ENCODE results near the gene CA11.

The CA11 gene

GRCh38 chr19:48645620-48646000 lies 377 bp downstream of the CA11 start:
- DNase-seq = no peak
- Histone ChIP-seq H3K27ac (peak overlapping the region; percentile 86 to 88), H3K4me3 (peak overlapping the region; percentile 57 to 64), H3K36me3 (no peaks in the 10 kb centered on the region), H3K4me1 (peaks cover 7 to 19% (median 14%) of the 10 kb centered on the region in 4 donors), H3K9me3 (no peaks in the 10 kb centered on the region), H3K27me3 (no peaks in the 10 kb centered on the region)
- TF ChIP-seq CTCF (IDR thresholded peaks at IDR 0.05) = no peak
- intact Hi-C loops (cut with DNase I; ENCODE audit: low total_unique reads) = loop anchor here (10.0 kb wide), 2 partner anchors 189 to 349 kb away; partner anchors contain the start of genes GYS1, HSD17B14 and RUVBL2

- no peak for TF ChIP-seq CTCF (IDR thresholded peaks at IDR 0.05)
- Histone ChIP-seq H3K27ac (peak overlapping the region; percentile 86 to 88), H3K4me3 (peak overlapping the region; percentile 57 to 64), H3K36me3 (no peaks in the 10 kb centered on the region), H3K4me1 (peaks cover 7 to 19% (median 14%) of the 10 kb centered on the region in 4 donors), H3K9me3 (no peaks in the 10 kb centered on the region), H3K27me3 (no peaks in the 10 kb centered on the region)
- intact Hi-C loops (cut with DNase I; ENCODE audit: low total_unique reads) = loop anchor here (10.0 kb wide), 2 partner anchors 190 to 350 kb away; partner anchors contain the start of genes GYS1, HSD17B14 and RUVBL2
- DNase-seq = peak; percentile 85 to 90
Measured at GRCh38 chr19:48644839-48645619, 958 bp downstream of the CA11 start.

GRCh38 chr19:48644355-48644754 lies 1.6 kb downstream of the CA11 start:
- no peak for DNase-seq
- Histone ChIP-seq H3K9me3 (no peaks in the 10 kb centered on the region), H3K36me3 (no peaks in the 10 kb centered on the region), H3K27ac (no peak overlapping the region), H3K27me3 (no peaks in the 10 kb centered on the region), H3K4me3 (peak overlapping the region; percentile 57 to 64), H3K4me1 (peaks cover 7 to 19% (median 17%) of the 10 kb centered on the region in 4 donors)
- no peak for TF ChIP-seq CTCF (IDR thresholded peaks at IDR 0.05)
- intact Hi-C loops (cut with DNase I; ENCODE audit: low total_unique reads) = loop anchor here (10.0 kb wide), 2 partner anchors 190 to 350 kb away; partner anchors contain the start of genes GYS1, HSD17B14 and RUVBL2

DNA sequence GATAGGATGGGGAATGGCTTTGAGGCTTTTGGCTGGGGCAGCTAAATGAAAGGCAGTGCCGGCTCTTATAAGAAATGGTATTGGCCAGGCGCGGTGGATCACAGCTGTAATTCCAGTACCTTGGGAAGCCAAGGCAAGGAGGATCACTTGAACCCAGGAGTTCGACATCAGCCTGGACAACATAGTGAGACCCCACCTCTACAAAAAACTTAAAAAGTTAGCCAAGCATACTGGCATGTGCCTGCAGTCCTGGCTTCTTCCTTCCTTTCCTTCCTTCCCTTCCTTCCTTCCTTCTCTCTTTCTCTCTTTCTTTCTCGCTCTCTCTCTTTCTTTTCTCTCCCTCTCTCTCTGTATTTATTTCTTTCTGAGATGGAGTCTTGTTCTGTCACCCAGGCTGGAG lies 3.1 kb downstream of the CA11 start:
- Histone ChIP-seq H3K36me3 (no peaks in the 10 kb centered on the region), H3K27ac (no peak overlapping the region), H3K9me3 (no peaks in the 10 kb centered on the region), H3K4me3 (no peak overlapping the region), H3K4me1 (peaks cover 12 to 27% (median 23%) of the 10 kb centered on the region in 4 donors), H3K27me3 (no peaks in the 10 kb centered on the region)
- no peak for TF ChIP-seq CTCF (IDR thresholded peaks at IDR 0.05)
- intact Hi-C loops (cut with DNase I; ENCODE audit: low total_unique reads) = loop anchor here (10.0 kb wide), 2 partner anchors 192 to 352 kb away; partner anchors contain the start of genes GYS1, HSD17B14 and RUVBL2
- DNase-seq = no peak

DNA sequence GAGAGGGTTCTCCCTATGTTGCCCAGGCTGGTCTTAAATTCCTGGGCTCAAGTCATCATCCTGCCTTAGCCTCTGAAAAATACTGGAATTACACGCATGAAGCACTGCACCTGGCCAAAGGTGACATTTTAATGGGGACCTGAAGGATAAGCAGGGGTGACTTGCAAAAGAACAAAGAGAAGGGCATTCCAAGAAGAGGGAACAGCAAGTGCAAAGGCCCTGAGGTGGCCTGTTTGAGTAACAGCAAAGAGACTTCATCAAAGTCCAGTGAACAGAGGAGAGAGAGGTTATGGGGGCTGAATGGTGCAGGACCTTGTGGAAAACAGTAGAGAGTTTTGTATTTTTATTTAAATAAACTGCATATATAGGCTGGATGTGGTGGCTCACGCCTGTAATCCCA lies 4.1 kb downstream of the CA11 start:
- TF ChIP-seq CTCF (IDR thresholded peaks at IDR 0.05) = no peak
- H3K36me3 ChIP-seq = no peaks in the 10 kb centered on the region
- no peaks in the 10 kb centered on the region for H3K27me3 ChIP-seq
- no peak overlapping the region for H3K4me3 ChIP-seq
- H3K9me3 ChIP-seq = no peaks in the 10 kb centered on the region
- intact Hi-C loops (cut with DNase I; ENCODE audit: low total_unique reads) = loop anchor here (10.0 kb wide), 2 partner anchors 193 to 353 kb away; partner anchors contain the start of genes GYS1, HSD17B14 and RUVBL2
- DNase-seq = no peak
- peaks cover 12 to 31% (median 26%) of the 10 kb centered on the region in 4 donors for H3K4me1 ChIP-seq
- H3K27ac ChIP-seq = no peak overlapping the region
